ENCODE measurements around the gene PMVK.

DNA sequence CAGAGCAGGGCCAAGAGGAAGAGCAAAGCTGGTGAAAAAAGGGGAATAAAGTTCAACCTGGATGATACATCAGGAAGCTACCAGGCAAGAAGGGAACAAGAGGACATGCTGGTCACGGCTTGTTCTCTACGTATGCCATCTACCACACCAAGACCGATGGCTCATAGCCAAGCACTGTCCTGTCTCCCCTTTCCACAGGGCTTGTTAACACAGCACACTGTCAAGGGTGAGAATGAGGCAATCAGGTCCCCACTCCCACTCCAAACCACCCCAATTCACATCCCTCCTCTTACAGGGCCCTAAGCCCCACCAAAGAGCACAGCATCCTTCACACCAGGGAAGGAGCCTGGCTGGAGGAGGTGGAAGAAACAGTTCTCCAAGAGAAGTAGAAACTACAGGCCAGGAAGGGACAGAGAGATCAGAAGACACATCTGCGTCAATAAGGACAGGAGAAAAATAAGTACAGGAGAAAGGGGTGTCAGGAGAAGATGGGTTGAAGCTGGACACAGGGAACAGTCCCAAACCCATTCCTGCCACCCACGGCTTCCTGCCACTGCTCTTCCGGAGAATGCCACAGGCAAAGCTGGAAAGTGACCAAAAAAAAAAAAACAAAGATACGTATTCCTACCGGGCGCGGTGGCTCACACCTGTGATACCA, 35.0 kb upstream of the PMVK start:
- TF ChIP-seq, protein P1, sequence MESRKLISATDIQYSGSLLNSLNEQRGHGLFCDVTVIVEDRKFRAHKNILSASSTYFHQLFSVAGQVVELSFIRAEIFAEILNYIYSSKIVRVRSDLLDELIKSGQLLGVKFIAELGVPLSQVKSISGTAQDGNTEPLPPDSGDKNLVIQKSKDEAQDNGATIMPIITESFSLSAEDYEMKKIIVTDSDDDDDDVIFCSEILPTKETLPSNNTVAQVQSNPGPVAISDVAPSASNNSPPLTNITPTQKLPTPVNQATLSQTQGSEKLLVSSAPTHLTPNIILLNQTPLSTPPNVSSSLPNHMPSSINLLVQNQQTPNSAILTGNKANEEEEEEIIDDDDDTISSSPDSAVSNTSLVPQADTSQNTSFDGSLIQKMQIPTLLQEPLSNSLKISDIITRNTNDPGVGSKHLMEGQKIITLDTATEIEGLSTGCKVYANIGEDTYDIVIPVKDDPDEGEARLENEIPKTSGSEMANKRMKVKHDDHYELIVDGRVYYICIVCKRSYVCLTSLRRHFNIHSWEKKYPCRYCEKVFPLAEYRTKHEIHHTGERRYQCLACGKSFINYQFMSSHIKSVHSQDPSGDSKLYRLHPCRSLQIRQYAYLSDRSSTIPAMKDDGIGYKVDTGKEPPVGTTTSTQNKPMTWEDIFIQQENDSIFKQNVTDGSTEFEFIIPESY (IDR thresholded peaks at IDR 0.05), result no peak
- TF ChIP-seq PAX5 (IDR thresholded peaks at IDR 0.05; ENCODE audit: borderline replicate concordance, low read depth, low read length), result no peak
- TF ChIP-seq JUND (IDR thresholded peaks at IDR 0.05; ENCODE audit: low read depth, low read length), result no peak
- TF ChIP-seq, protein P2, sequence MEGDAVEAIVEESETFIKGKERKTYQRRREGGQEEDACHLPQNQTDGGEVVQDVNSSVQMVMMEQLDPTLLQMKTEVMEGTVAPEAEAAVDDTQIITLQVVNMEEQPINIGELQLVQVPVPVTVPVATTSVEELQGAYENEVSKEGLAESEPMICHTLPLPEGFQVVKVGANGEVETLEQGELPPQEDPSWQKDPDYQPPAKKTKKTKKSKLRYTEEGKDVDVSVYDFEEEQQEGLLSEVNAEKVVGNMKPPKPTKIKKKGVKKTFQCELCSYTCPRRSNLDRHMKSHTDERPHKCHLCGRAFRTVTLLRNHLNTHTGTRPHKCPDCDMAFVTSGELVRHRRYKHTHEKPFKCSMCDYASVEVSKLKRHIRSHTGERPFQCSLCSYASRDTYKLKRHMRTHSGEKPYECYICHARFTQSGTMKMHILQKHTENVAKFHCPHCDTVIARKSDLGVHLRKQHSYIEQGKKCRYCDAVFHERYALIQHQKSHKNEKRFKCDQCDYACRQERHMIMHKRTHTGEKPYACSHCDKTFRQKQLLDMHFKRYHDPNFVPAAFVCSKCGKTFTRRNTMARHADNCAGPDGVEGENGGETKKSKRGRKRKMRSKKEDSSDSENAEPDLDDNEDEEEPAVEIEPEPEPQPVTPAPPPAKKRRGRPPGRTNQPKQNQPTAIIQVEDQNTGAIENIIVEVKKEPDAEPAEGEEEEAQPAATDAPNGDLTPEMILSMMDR (IDR thresholded peaks at IDR 0.05 in 2 of 3, conservative IDR thresholded peaks at IDR 0.05 in 1 of 3; ENCODE audit: control insufficient read depth in 2 of 3, extremely low read depth in 1 of 3, insufficient read depth in 1 of 3, low read depth in 3 of 3, low read length in 3 of 3), result no peak
- TF ChIP-seq POLR2A (IDR thresholded peaks at IDR 0.05; ENCODE audit: low read depth, low read length), result no peak
- no peak for TF ChIP-seq EZH2 (IDR thresholded peaks at IDR 0.05; ENCODE audit: borderline replicate concordance, control insufficient read depth, low read depth, low read length)
- TF ChIP-seq, protein P3, sequence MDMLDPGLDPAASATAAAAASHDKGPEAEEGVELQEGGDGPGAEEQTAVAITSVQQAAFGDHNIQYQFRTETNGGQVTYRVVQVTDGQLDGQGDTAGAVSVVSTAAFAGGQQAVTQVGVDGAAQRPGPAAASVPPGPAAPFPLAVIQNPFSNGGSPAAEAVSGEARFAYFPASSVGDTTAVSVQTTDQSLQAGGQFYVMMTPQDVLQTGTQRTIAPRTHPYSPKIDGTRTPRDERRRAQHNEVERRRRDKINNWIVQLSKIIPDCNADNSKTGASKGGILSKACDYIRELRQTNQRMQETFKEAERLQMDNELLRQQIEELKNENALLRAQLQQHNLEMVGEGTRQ (IDR thresholded peaks at IDR 0.05; ENCODE audit: borderline replicate concordance, low read depth, low read length), result no peak
- no peak for TF ChIP-seq DPF2 (IDR thresholded peaks at IDR 0.05)
- TF ChIP-seq, protein P4, sequence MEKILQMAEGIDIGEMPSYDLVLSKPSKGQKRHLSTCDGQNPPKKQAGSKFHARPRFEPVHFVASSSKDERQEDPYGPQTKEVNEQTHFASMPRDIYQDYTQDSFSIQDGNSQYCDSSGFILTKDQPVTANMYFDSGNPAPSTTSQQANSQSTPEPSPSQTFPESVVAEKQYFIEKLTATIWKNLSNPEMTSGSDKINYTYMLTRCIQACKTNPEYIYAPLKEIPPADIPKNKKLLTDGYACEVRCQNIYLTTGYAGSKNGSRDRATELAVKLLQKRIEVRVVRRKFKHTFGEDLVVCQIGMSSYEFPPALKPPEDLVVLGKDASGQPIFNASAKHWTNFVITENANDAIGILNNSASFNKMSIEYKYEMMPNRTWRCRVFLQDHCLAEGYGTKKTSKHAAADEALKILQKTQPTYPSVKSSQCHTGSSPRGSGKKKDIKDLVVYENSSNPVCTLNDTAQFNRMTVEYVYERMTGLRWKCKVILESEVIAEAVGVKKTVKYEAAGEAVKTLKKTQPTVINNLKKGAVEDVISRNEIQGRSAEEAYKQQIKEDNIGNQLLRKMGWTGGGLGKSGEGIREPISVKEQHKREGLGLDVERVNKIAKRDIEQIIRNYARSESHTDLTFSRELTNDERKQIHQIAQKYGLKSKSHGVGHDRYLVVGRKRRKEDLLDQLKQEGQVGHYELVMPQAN (conservative IDR thresholded peaks at IDR 0.05), result no peak
